GM12873 (cell line): ENCODE data around the gene ADGRG6.

Experiments used
- TF ChIP-seq, protein P1 (sequence below): IDR thresholded peaks from 2 replicates; pipeline ENCODE4 v1.5.1; 2012; ENCODE audit warnings: low read depth, mild to moderate bottlenecking, moderate library complexity, low read length, control low read depth; ENCODE audit not compliant: insufficient read depth; ENCODE audit errors: missing control alignments

The ADGRG6 gene

DNA sequence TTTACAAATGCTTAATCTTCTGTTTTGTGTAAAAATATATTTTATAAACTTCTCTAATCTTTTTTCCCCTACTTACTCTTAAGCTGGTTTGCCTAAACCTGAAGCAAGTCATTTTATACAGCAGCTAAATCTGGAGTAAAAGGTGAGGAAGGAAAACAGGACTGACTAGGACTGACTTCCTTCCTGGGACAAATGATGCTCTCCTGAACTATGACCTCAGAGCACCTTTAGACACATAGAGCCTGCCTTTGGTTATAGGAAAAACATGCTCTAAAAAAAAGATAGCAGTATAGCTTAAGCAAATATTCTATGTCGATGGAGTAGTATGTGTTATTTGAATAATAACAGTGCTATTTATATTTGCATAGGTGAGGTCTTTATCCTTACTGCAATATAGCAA is 21.5 kb upstream of the ADGRG6 start:
- TF ChIP-seq, protein P1, sequence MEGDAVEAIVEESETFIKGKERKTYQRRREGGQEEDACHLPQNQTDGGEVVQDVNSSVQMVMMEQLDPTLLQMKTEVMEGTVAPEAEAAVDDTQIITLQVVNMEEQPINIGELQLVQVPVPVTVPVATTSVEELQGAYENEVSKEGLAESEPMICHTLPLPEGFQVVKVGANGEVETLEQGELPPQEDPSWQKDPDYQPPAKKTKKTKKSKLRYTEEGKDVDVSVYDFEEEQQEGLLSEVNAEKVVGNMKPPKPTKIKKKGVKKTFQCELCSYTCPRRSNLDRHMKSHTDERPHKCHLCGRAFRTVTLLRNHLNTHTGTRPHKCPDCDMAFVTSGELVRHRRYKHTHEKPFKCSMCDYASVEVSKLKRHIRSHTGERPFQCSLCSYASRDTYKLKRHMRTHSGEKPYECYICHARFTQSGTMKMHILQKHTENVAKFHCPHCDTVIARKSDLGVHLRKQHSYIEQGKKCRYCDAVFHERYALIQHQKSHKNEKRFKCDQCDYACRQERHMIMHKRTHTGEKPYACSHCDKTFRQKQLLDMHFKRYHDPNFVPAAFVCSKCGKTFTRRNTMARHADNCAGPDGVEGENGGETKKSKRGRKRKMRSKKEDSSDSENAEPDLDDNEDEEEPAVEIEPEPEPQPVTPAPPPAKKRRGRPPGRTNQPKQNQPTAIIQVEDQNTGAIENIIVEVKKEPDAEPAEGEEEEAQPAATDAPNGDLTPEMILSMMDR: no peak

DNA sequence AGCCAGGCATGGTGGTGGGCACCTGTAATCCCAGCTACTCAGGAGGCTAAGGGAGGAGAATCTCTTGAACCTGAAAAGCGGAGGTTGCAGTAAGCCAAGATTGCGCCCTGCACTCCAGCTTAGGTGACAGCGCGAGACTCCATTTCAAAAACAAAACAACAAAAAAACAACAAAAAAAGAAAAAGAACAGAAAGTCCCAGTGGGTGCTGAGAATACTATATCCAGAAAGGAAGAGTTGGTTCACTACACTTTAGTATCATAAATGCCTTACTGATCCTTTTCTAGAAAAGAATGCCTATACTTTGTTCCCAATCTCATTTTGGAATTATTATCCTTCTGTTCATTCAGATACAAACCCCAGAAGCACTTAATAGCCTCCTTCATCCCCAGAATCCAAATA is 20.9 kb upstream of the ADGRG6 start:
- TF ChIP-seq, protein P1: no peak

DNA sequence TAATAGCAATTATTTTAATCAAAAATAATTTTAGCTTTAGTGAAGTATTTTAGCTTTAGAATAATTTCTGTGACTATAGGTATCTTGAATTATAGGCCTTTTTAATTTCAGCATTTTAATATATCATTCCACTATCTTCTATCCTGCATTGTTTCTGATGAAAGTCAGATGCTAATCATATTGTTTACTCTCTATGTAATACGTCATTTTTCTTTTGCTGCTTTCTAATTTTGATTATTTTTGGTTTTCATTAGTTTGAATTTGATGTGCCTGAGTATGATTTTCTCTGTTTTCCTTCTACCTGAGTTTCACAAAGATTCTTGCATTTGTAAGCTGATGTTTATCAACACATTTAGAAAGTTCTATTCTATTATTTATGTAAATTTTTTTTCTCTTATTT is 17.4 kb upstream of the ADGRG6 start:
- TF ChIP-seq, protein P1: no peak

DNA sequence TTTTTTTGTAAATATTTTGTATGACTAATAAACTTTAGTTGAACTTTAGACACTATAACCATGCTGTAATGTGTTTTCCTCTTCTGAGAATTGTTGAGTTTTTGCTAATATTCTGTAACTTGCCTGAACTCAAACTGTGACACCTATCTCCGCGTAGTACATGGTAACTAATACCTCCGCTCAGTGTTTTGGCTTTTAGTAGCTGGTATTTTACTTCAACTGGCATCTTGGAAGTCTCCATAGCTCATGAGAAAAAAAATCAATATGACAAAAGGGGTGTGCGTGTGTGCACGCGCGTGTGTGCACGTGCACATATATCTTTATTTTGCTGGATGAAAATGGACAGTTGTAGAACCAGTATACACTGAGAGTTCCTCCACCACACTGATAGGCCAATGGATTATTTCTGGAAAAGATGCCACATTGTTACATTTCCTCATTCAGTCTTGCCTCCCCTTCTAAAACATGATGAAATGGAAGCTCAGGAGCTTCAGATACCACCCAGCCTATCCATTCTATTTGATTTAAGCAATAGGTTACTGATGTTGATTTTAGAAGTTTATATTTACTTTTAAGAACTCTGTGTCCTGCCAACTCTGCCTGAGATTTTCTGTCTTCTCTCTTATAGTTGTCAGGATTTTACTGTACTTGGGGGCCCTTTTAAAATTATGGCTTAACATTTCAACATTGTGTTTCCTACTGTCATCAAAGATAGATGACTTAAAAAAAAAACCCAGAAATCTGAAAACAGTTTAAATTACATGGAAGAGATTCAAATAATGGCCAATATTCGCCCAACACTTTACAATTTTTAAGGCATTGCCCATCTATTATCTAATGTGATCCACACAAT is 16.3 kb upstream of the ADGRG6 start:
- TF ChIP-seq, protein P1: no peak

DNA sequence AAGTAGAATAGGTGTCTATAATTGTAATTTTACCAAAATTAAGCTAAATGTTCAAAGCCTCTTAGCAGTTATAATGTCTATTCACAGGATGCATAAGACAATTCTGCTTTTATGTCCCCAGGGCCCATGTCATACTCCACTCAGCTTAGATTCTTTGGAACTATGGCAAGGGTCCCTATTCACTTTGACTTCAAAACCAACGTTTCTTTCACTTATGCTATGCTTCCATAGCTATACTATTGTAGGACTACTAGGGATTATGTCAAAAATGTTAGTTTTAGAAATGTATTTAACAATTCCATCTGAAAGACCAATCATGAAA is 15.8 kb upstream of the ADGRG6 start:
- TF ChIP-seq, protein P1: no peak

DNA sequence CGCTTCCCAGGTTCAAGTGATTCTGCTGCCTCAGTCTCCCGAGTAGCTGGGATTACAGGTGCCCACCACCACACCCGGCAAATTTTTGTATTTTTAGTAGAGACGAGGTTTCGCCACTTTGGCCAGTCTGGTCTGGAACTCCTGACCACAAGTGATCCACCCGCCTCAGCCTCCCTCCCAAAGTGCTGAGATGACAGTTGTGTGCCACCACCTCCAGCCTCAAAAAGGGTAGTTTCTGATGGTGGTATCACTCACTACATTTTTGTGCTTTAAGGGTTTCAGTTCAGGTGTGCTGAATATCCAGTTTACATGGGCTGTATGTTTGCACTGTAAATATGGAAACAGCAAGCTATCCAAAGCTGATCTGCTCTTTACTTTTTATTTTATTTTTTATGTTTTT is 12.1 kb upstream of the ADGRG6 start:
- TF ChIP-seq, protein P1: no peak

DNA sequence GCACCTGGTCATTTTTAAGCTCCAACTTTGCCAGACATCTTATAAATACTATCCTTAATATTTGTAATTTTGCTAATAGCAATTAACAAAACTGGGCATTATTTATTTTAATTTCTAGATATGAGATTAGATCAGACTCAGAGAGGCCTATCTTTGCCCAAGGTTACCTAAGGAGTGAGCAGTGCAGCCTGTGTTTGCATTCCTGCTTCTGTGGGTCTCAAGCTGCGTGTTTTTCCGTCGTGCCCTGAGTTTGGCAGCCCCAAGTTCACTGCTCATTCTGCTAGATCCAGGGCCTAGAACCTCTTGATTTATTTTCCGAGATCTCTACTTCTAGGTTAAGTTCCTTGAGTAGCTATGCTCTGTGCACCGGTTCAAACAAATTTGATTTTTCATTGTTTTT is 11.0 kb upstream of the ADGRG6 start:
- TF ChIP-seq, protein P1: no peak
